ENCODE results near the gene LRRC45. TPM values are rescaled to one million over a fixed set of nuclear protein-coding genes. Genes with fewer than 3 reads are reported as not detected.

Gene LRRC45
- total RNA-seq, 1 donor from 2014 or later: 39.4 TPM

DNA sequence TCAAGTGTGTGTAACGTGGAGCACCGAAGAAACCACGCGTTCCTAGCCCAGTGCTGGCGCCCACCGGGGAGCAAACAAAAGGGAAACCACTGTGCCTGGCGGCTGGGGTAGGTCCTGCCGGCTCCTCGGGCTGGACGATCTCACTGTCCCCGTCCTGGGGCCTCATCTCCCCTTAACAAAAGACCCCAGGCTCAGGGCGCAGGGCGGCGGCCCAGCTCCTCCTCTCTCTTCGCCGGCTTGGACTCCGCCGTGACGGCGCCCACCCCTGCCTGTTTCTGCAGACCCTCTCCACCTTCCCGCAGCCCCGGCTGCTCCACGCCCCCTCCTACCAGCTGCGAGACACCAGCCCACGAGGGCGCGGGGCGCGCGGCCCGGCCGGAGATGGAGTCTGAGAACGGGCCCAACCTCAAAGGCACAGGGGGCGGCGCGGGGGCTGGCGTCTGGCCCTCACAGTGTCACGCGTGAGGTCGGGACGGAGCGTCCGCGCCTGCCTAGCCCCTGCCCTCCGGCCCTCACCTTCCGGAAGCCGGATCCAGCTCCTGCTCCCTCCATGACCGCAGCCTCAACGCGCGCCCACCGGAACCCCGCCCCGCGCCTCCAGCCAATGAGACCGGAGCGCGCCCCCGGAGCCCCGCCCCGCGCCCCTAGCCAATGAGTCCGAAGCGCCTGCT, 660 bp upstream of the LRRC45 start, which contains the start of gene CENPX:
CENPX (minus strand) TSS at position 569 of the 671 bp plus-strand sequence; CDS start at position 552, 17 bp downstream.
- H3K36me3 Mint-ChIP-seq (ENCODE audit: insufficient read depth): peaks cover 6% of the 10 kb centered on the region
- H3K27me3 Mint-ChIP-seq: no peaks in the 10 kb centered on the region
- no peaks in the 10 kb centered on the region for H3K9me3 Mint-ChIP-seq (ENCODE audit: low read depth)
- DNase-seq (ENCODE audit: low spot score, unreplicated experiment): peak; percentile 47
- peak within 1 kb of the TSS; percentile 79 for H3K4me3 Mint-ChIP-seq (ENCODE audit: low read depth)
- peaks cover 11% of the 10 kb centered on the region for H3K4me1 Mint-ChIP-seq (ENCODE audit: low read depth)
- H3K27ac Mint-ChIP-seq: peak within 1 kb of the TSS; percentile 67
- TF ChIP-seq, protein P1, sequence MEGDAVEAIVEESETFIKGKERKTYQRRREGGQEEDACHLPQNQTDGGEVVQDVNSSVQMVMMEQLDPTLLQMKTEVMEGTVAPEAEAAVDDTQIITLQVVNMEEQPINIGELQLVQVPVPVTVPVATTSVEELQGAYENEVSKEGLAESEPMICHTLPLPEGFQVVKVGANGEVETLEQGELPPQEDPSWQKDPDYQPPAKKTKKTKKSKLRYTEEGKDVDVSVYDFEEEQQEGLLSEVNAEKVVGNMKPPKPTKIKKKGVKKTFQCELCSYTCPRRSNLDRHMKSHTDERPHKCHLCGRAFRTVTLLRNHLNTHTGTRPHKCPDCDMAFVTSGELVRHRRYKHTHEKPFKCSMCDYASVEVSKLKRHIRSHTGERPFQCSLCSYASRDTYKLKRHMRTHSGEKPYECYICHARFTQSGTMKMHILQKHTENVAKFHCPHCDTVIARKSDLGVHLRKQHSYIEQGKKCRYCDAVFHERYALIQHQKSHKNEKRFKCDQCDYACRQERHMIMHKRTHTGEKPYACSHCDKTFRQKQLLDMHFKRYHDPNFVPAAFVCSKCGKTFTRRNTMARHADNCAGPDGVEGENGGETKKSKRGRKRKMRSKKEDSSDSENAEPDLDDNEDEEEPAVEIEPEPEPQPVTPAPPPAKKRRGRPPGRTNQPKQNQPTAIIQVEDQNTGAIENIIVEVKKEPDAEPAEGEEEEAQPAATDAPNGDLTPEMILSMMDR (IDR thresholded peaks at IDR 0.05; ENCODE audit: unreplicated experiment): no peak

DNA sequence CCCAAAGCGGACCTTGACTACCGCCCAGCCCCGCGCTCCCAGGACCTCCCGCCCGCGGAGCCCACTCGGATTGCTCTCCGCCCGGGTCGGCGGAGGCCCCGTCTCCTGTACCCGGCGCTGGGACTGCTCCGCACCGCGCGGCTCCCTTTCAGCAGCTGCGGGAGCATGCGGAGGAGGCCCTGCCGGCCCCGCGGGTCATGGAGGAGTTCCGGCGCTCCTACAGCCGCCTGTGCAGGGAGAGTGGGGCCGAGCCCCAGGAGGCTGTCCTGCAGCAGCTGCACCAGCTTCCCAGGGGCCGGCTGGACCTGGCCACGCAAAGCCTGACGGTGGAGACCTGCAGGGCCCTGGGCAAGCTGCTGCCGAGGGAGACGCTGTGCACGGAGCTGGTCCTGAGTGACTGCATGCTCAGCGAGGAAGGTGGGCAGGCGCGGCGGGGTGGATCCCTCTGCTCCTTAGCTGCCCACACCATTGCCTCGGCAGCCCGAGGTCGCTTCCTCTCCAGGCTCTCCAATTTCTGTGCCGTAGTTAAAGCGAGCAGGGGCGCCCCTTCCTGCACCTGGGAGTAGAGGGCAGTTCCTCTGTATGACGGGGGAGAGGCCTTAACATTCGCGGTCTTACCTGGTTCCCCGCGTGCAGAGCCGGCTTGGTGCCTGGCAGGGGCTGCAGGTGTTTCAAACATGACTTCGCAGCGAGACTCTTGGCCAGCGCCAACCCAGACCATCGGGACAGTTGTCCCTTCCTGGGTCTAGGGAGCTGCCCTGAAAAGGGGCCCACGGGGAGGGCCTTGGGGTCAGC, 539 bp downstream of the LRRC45 start:
- no peaks in the 10 kb centered on the region for H3K9me3 Mint-ChIP-seq (ENCODE audit: low read depth)

DNA sequence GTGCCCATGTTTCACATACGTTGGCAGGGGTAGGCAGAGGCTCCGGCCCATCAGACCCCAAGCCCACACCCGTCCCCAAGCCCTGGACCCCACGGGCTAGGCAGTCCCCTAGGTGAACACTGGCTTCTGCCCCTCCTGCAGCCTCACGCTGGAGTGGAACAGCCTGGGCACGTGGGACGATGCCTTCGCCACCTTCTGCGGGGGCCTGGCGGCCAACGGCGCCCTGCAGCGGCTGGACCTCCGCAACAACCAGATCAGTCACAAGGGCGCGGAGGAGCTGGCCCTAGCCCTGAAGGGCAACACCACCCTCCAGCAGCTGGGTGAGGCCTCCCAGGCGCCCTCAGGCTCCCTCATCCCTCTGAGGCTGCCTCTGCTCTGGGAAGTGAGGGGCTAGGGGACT, 1.8 kb downstream of the LRRC45 start:
- Mint-ChIP-seq H3K4me3 (ENCODE audit: low read depth) (no peak overlapping the region), H3K36me3 (ENCODE audit: insufficient read depth) (peaks cover 8% of the 10 kb centered on the region)

More for the DNA sequence above, 539 bp downstream of the LRRC45 start:
- Mint-ChIP-seq H3K27me3 (no peaks in the 10 kb centered on the region), H3K4me3 (ENCODE audit: low read depth) (peak overlapping the region; percentile 71), H3K27ac (peak overlapping the region; percentile 67), H3K36me3 (ENCODE audit: insufficient read depth) (peaks cover 6% of the 10 kb centered on the region), H3K4me1 (ENCODE audit: low read depth) (peaks cover 11% of the 10 kb centered on the region)
- TF ChIP-seq, protein P1 (IDR thresholded peaks at IDR 0.05; ENCODE audit: unreplicated experiment): no peak
- DNase-seq (ENCODE audit: low spot score, unreplicated experiment): no peak

DNA sequence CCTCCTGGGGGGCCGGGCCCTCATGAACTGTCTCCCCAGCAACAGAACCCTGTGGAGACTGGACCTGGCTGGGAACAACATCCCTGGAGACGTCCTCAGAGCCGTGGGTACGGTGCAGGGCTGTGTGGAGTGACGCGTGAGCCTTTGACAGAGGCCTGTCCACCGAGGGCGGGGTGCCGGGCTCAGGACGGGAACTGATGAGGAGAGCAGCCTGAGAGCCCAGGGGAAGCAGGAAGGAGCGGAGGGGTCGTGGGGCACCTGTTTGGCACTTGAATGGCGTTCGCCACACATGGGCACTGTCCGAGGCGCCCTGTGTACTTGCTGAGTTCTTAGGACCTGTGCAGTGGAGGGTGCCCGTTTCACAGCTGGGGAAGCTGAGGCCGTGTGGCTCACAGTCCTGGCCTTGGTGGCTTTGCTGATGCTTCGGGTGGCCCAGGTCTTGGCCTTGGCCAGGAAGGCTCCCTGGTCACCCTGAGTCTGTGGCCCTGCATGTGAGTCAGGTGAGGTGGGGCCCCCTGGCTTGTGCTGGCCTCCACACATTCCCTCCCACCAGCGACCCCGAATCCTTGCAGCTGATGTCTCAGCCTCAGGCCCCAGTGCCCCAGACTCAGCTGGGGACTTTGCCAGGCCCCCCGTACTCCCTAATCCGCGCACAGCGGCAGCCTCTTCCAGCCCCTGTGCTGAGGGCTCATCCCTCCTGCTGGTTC, 2.4 kb downstream of the LRRC45 start:
- Mint-ChIP-seq H3K27me3 (no peaks in the 10 kb centered on the region), H3K4me3 (ENCODE audit: low read depth) (no peak overlapping the region), H3K36me3 (ENCODE audit: insufficient read depth) (peaks cover 8% of the 10 kb centered on the region), H3K4me1 (ENCODE audit: low read depth) (peaks cover 11% of the 10 kb centered on the region), H3K27ac (no peak overlapping the region), H3K9me3 (ENCODE audit: low read depth) (no peaks in the 10 kb centered on the region)
- DNase-seq (ENCODE audit: low spot score, unreplicated experiment): no peak
- TF ChIP-seq, protein P1 (IDR thresholded peaks at IDR 0.05; ENCODE audit: unreplicated experiment): no peak

More for the DNA sequence above, 1.8 kb downstream of the LRRC45 start:
- no peak for DNase-seq (ENCODE audit: low spot score, unreplicated experiment)
- Mint-ChIP-seq H3K27me3 (no peaks in the 10 kb centered on the region), H3K9me3 (ENCODE audit: low read depth) (no peaks in the 10 kb centered on the region), H3K4me1 (ENCODE audit: low read depth) (peaks cover 11% of the 10 kb centered on the region), H3K27ac (no peak overlapping the region)
- TF ChIP-seq, protein P1 (IDR thresholded peaks at IDR 0.05; ENCODE audit: unreplicated experiment): no peak

DNA sequence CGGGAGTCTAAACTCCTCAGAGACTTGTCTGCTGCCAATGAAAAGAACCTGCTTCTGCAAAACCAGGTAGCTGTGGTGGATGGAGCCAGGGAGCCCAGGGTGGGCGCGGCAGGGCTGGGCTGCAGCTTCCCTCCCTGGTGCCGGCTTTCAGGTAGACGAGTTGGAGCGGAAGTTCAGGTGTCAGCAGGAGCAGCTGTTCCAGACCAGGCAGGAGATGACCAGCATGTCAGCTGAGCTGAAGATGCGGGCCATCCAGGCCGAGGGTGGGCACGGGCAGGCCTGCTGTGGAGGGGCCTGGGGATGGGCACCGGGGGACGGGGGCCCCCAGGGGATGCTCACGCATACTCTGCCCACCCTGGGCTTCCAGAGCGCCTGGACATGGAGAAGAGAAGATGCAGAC, 5.1 kb downstream of the LRRC45 start:
- H3K4me1 Mint-ChIP-seq (ENCODE audit: low read depth): peaks cover 6% of the 10 kb centered on the region
- TF ChIP-seq, protein P1 (IDR thresholded peaks at IDR 0.05; ENCODE audit: unreplicated experiment): no peak
- H3K4me3 Mint-ChIP-seq (ENCODE audit: low read depth): no peak overlapping the region
- no peak overlapping the region for H3K27ac Mint-ChIP-seq
- DNase-seq (ENCODE audit: low spot score, unreplicated experiment): no peak
- H3K27me3 Mint-ChIP-seq: peaks cover 2% of the 10 kb centered on the region
- H3K36me3 Mint-ChIP-seq (ENCODE audit: insufficient read depth): peaks cover 8% of the 10 kb centered on the region
- H3K9me3 Mint-ChIP-seq (ENCODE audit: low read depth): no peaks in the 10 kb centered on the region
